Uterus (tissue), 4 donors: Measurements from ENCODE around the gene YARS2. TPM values are rescaled to one million over a fixed set of nuclear protein-coding genes. Genes with fewer than 3 reads are reported as not detected.

ENCODE experiments used
- DNase-seq, 2 donors: peaks; one replicate each; pipeline ENCODE4 v3.0.0-alpha.2; 2019 to 2020
- H3K27ac ChIP-seq, 2 donors: fragments of 200-600 bp; sonication (generic); 1 replicate in 1 of 2; 2 replicates in 1 of 2; pipeline ENCODE4 v1.5.1; 2016 to 2018
- H3K27me3 ChIP-seq, 2 donors: fragments of 200-600 bp; sonication (generic); one replicate each; pipeline ENCODE4 v1.5.1; 2018 to 2019; ENCODE audit warnings: control low read depth in 1 of 2
- H3K36me3 ChIP-seq, 2 donors: fragments of 200-600 bp; sonication (generic); one replicate each; pipeline ENCODE4 v1.5.1; 2019; ENCODE audit warnings: control low read depth in 1 of 2
- H3K4me1 ChIP-seq, 2 donors: fragments of 200-600 bp; sonication (generic); one replicate each; pipeline ENCODE4 v1.5.1; 2018 to 2019; ENCODE audit warnings: control low read depth in 1 of 2
- H3K4me3 ChIP-seq, 2 donors: fragments of 200-600 bp; sonication (generic); 1 replicate in 1 of 2; 2 replicates in 1 of 2; pipeline ENCODE4 v1.5.1; 2018 to 2019; ENCODE audit warnings: mild to moderate bottlenecking in 1 of 2
- H3K9me3 ChIP-seq, 2 donors: fragments of 200-600 bp; sonication (generic); one replicate each; pipeline ENCODE4 v1.5.1; 2019; ENCODE audit warnings: control low read depth in 1 of 2
- POLR2A ChIP-seq, 2 donors: fragments of 450-650 bp; IDR thresholded peaks; one replicate each; pipeline ENCODE4 v1.6.1; 2016; ENCODE audit warnings: antibody characterized with exemption in 2 of 2, mild to moderate bottlenecking in 1 of 2, moderate library complexity in 1 of 2
- intact Hi-C: fragments of 100-400 bp; cut with DNase I; formaldehyde crosslinking; loops from one replicate; pipeline ENCODE4 v1.15.1; 2023; ENCODE audit warnings: low total_unique reads
- total RNA-seq, 4 donors: library from RNA; depleted of rRNA in 3 of 4; stranded (reverse); fragments of >200 nt in 3 of 4; gene quantifications; one replicate each; pipeline versions ENCODE4 v1.1.0 to v1.2.4, GENCODE V29; 2014 to 2023
- TF ChIP-seq, protein P1 (sequence below), 4 experiments: fragments of 200-600 bp in 2 of 4; fragments of 450-650 bp in 2 of 4; sonication (generic) in 2 of 4; IDR thresholded peaks; one replicate each; pipeline ENCODE4 v1.5.1; 2016 to 2019; ENCODE audit warnings: antibody characterized with exemption in 4 of 4, mild to moderate bottlenecking in 2 of 4, moderate library complexity in 1 of 4
- donor health status: DM: yes; HTN: yes; CAD: no.

YARS2 gene
- total RNA-seq, 4 donors from 2014 or later, result 14.3 to 40.0 (median 15.2) TPM

DNA sequence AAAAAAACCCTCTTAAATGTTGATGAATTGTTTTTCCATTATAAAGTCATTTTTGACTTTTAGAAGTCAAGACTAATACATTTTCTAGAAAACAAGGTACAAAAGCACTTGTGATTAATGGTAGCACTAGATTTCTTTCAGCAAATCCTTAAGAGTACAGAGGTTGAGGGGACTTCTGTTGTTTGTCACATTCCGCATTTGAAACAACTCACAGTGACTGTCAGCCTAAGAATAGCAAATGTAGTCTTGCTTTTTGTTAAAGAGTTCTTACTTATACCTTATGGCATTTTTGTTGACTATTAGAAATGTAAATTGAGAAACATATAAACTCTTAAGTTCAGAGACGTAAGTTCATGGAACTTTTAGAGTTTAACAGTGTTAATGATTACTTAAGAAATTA, 16.4 kb downstream of the YARS2 start:
- intact Hi-C loops, result no loop called here
- TF ChIP-seq, protein P1, sequence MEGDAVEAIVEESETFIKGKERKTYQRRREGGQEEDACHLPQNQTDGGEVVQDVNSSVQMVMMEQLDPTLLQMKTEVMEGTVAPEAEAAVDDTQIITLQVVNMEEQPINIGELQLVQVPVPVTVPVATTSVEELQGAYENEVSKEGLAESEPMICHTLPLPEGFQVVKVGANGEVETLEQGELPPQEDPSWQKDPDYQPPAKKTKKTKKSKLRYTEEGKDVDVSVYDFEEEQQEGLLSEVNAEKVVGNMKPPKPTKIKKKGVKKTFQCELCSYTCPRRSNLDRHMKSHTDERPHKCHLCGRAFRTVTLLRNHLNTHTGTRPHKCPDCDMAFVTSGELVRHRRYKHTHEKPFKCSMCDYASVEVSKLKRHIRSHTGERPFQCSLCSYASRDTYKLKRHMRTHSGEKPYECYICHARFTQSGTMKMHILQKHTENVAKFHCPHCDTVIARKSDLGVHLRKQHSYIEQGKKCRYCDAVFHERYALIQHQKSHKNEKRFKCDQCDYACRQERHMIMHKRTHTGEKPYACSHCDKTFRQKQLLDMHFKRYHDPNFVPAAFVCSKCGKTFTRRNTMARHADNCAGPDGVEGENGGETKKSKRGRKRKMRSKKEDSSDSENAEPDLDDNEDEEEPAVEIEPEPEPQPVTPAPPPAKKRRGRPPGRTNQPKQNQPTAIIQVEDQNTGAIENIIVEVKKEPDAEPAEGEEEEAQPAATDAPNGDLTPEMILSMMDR (IDR thresholded peaks at IDR 0.05), result no peak
- TF ChIP-seq POLR2A (IDR thresholded peaks at IDR 0.05), result no peak

DNA sequence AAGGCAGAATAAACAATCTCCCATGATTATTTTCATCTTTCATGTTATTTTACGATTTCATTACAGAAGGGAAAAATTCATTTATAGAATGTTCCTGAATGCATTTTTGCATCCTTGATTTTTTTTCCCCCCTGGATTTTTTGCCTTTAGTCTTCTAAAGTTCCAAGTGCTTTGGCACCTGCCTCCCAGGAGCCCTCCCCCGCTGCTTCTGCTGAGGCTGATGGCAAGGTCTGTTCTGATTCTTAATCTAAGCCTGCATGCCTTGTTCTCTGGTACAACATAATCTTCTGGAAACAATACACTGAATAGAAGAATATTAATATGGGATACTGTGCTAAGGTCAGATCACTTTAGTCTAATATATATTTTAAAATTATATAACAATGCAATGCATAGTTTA, 18.0 kb downstream of the YARS2 start:
- TF ChIP-seq POLR2A (IDR thresholded peaks at IDR 0.05), result no peak
- TF ChIP-seq, protein P1 (IDR thresholded peaks at IDR 0.05), result no peak
- Histone ChIP-seq H3K4me3 (no peak overlapping the region), H3K27ac (no peak overlapping the region), H3K4me1 (no peaks in the 10 kb centered on the region), H3K27me3 (no peaks in the 10 kb centered on the region), H3K36me3 (no peaks in the 10 kb centered on the region), H3K9me3 (no peaks in the 10 kb centered on the region)
- no peak for DNase-seq
- intact Hi-C loops, result no loop called here

More for the DNA sequence above, 16.4 kb downstream of the YARS2 start:
- Histone ChIP-seq H3K4me1 (no peaks in the 10 kb centered on the region), H3K36me3 (no peaks in the 10 kb centered on the region), H3K27me3 (no peaks in the 10 kb centered on the region), H3K4me3 (no peak overlapping the region), H3K9me3 (no peaks in the 10 kb centered on the region), H3K27ac (no peak overlapping the region)
- no peak for DNase-seq

DNA sequence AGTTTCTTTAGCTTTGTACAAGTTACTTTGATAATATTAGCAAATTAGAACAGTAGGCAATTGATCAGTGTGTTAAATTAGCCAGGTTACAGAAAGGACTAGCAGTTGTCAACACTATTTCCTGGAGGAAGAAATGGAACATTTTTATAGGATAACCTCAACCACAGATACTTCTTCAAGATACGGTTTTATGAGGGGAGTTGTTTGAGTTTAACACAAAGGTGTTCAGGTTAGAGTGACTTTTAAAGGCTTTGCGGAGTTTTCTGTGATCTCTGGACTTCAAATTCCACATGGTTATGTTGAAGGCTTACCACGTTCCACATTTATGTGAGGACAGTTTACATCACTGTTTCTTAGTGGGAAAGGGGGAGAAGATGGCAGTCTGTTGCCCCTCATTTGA, 19.3 kb downstream of the YARS2 start:
- TF ChIP-seq, protein P1 (IDR thresholded peaks at IDR 0.05), result no peak
- no peak for TF ChIP-seq POLR2A (IDR thresholded peaks at IDR 0.05)
- Histone ChIP-seq H3K36me3 (no peaks in the 10 kb centered on the region), H3K27me3 (no peaks in the 10 kb centered on the region), H3K27ac (no peak overlapping the region), H3K9me3 (no peaks in the 10 kb centered on the region), H3K4me1 (no peaks in the 10 kb centered on the region), H3K4me3 (no peak overlapping the region)
- DNase-seq, result no peak
- intact Hi-C loops, result no loop called here

DNA sequence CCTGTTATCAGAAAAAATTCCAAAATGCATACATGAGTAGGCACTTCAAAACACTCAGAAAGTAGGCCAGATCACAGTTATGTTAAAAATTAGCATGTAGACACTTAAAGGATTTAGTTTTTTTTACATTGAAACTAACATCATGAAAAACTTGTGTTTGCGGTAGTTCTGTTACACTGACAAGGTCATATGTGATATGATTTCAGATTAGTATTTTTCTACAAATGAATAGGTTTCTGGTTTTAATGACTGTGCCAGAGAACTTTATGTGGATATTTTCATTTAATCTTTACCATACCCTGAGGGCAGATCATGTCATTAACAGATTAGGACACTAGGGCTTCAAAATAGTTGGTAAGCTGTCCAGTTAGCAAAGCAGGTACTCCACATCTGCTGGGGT, 20.7 kb downstream of the YARS2 start:
- no peak for TF ChIP-seq POLR2A (IDR thresholded peaks at IDR 0.05)
- TF ChIP-seq, protein P1 (IDR thresholded peaks at IDR 0.05), result no peak
- Histone ChIP-seq H3K36me3 (no peaks in the 10 kb centered on the region), H3K27ac (no peak overlapping the region), H3K4me1 (no peaks in the 10 kb centered on the region), H3K27me3 (no peaks in the 10 kb centered on the region), H3K9me3 (no peaks in the 10 kb centered on the region), H3K4me3 (no peak overlapping the region)
- intact Hi-C loops, result no loop called here
- no peak for DNase-seq

DNA sequence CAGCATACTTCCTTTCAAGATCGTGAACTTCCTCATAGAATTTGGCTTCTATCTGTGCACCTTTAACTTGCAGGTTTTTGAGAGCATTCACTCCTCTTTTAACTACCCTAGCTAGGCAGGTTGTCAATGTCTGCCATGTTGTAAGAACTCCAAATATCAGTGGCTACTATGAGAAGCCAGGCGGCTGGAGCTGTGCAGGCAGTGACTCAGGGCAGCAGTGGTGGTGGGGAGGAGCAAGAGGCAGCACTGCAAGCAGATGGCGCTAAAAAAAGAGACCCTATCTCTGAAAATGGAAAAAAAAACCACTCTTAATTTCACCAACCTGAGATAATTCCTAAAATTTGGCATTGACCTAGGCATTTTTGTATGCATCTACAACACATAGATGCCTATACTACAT, 28.5 kb downstream of the YARS2 start:
- no peak overlapping the region for H3K27ac ChIP-seq
- H3K4me3 ChIP-seq, result no peak overlapping the region
- TF ChIP-seq, protein P1 (IDR thresholded peaks at IDR 0.05), result no peak
- no peak for TF ChIP-seq POLR2A (IDR thresholded peaks at IDR 0.05)
- no peaks in the 10 kb centered on the region for H3K4me1 ChIP-seq
- H3K9me3 ChIP-seq, result no peaks in the 10 kb centered on the region
- no peaks in the 10 kb centered on the region for H3K27me3 ChIP-seq
- intact Hi-C loops, result no loop called here
- no peak for DNase-seq
- H3K36me3 ChIP-seq, result no peaks in the 10 kb centered on the region
